Kidney (tissue), 14 donors: Measurements from ENCODE around the gene PIP4K2A. TPM values are rescaled to one million over a fixed set of nuclear protein-coding genes. Genes with fewer than 3 reads are reported as not detected.
A peak's percentile ranks its signal among the peaks of the same experiment; 100 is the strongest.

Experiments
- DNase-seq, 5 donors: peaks; one replicate each; pipeline ENCODE4 v3.0.0-alpha.2; 2013 to 2020
- FAIRE-seq: peaks from 2 replicates; lab custom pipeline; 2012; peaks lifted over from hg19 to GRCh38; lab: Jason Lieb, UNC
- H3K27ac ChIP-seq, 2 donors: one replicate each; pipeline ENCODE4 v1.7.0; 2013; ENCODE audit warnings: low read depth in 2 of 2, low read length in 2 of 2, inconsistent platforms in 1 of 2
- H3K27me3 ChIP-seq: one replicate; pipeline ENCODE4 v1.7.1; 2013; ENCODE audit warnings: low read length, inconsistent platforms; ENCODE audit not compliant: control insufficient read depth, insufficient read depth
- H3K36me3 ChIP-seq, 3 donors: one replicate each; pipeline versions ENCODE4 v1.7.0 to v1.7.1; 2013; ENCODE audit warnings: low read length in 3 of 3, control low read depth in 1 of 3, inconsistent platforms in 1 of 3; ENCODE audit not compliant: insufficient read depth in 3 of 3, control insufficient read depth in 2 of 3
- H3K4me1 ChIP-seq, 3 donors: one replicate each; pipeline versions ENCODE4 v1.7.0 to v1.7.1; 2013; ENCODE audit warnings: low read length in 3 of 3, inconsistent platforms in 1 of 3, low read depth in 1 of 3; ENCODE audit not compliant: control insufficient read depth in 2 of 3, insufficient read depth in 2 of 3
- H3K4me3 ChIP-seq, 3 donors: one replicate each; pipeline versions ENCODE4 v1.7.0 to v1.8.1; 2013; ENCODE audit warnings: low read length in 3 of 3, control low read depth in 1 of 3, inconsistent platforms in 1 of 3
- H3K9ac ChIP-seq, 3 donors: one replicate each; pipeline versions ENCODE4 v1.7.0 to v1.7.1; 2013; ENCODE audit warnings: low read length in 3 of 3, control low read depth in 1 of 3, inconsistent platforms in 1 of 3
- H3K9me3 ChIP-seq, 3 donors: one replicate each; pipeline versions ENCODE4 v1.7.0 to v1.7.1; 2013; ENCODE audit warnings: low read length in 3 of 3, control low read depth in 1 of 3, inconsistent platforms in 1 of 3; ENCODE audit not compliant: control insufficient read depth in 2 of 3, insufficient read depth in 1 of 3
- CTCF ChIP-seq: IDR thresholded peaks from 3 replicates; pipeline ENCODE4 v1.5.1; 2012; ENCODE audit warnings: mild to moderate bottlenecking, moderate library complexity, borderline replicate concordance; ENCODE audit not compliant: insufficient read depth; ENCODE audit errors: extremely low read depth
- intact Hi-C: fragments of 100-400 bp; cut with DNase I; formaldehyde crosslinking; loops from one replicate; pipeline ENCODE4 v1.11.1; 2022
- polyA plus RNA-seq: library from polyadenylated mRNA; stranded (reverse); fragments of 350-450 nt; fragmentation: Illumina TruSeq; extraction: RNeasy Lipid Tissue Mini Kit (QIAGEN cat#74804); gene quantifications from one replicate; pipeline ENCODE4 v1.2.3, GENCODE V29; 2014; ENCODE audit warnings: low read depth, low replicate concordance; ENCODE audit not compliant: insufficient read depth
- total RNA-seq: library from RNA; stranded (reverse); fragmentation: NEBNext Ultra II Directional; extraction: Animal tissue kit (Norgen Biotek cat#: 25700); gene quantifications from one replicate; pipeline ENCODE4 v1.2.1, GENCODE V29; 2021
- donor health status: control.
- donor health status: control.
- donor health status: control.
- donor health status: control.
- donor health status: control.
- donor health status: DM: yes; HTN: yes; CAD: no.
- donor health status: Normal renal cell carcinoma (clear cell type).

Gene PIP4K2A
- total and polyA plus RNA-seq, 2 donors from 2014 or later: 12.2 to 54.6 TPM

GRCh38 chr10:22624287-22624738 lies 90.1 kb downstream of the PIP4K2A start:
- Histone ChIP-seq H3K4me3 (no peak overlapping the region), H3K4me1 (peaks cover 3 to 44% (median 20%) of the 10 kb centered on the region in 3 donors), H3K9me3 (no peaks in the 10 kb centered on the region), H3K27ac (no peak overlapping the region), H3K36me3 (no peaks in the 10 kb centered on the region), H3K27me3 (no peaks in the 10 kb centered on the region), H3K9ac (no peak overlapping the region)
- no peak for TF ChIP-seq CTCF
- intact Hi-C loops: no loop called here
- no peak for FAIRE-seq
- DNase-seq: peak in 1 of 5 donors; percentile 59

GRCh38 chr10:22623633-22624253 lies 90.6 kb downstream of the PIP4K2A start:
- H3K4me1 ChIP-seq: peaks cover 3 to 45% (median 19%) of the 10 kb centered on the region in 3 donors
- no peak for TF ChIP-seq CTCF
- no peaks in the 10 kb centered on the region for H3K27me3 ChIP-seq
- no peak for DNase-seq
- H3K4me3 ChIP-seq: no peak overlapping the region
- FAIRE-seq: no peak
- no peak overlapping the region for H3K27ac ChIP-seq
- H3K9ac ChIP-seq: no peak overlapping the region
- intact Hi-C loops: no loop called here
- H3K36me3 ChIP-seq: no peaks in the 10 kb centered on the region
- no peaks in the 10 kb centered on the region for H3K9me3 ChIP-seq

GRCh38 chr10:22622242-22622806 lies 92.1 kb downstream of the PIP4K2A start:
- peak overlapping the region; percentile 63 to 67 for H3K27ac ChIP-seq
- no peaks in the 10 kb centered on the region for H3K9me3 ChIP-seq
- peak in 1 of 5 donors; percentile 65 for DNase-seq
- H3K36me3 ChIP-seq: no peaks in the 10 kb centered on the region
- peaks cover 3 to 50% (median 20%) of the 10 kb centered on the region in 3 donors for H3K4me1 ChIP-seq
- no peak overlapping the region for H3K9ac ChIP-seq
- intact Hi-C loops: no loop called here
- no peak overlapping the region for H3K4me3 ChIP-seq
- no peak for FAIRE-seq
- H3K27me3 ChIP-seq: no peaks in the 10 kb centered on the region
- no peak for TF ChIP-seq CTCF
